Activated CD8-positive, alpha-beta memory T cell treated with anti-CD3 and anti-CD28 coated beads, Interleukin-2, amount 10 ng/mL, durations not matched to agents 7 days and 5 days (primary cell): ENCODE results near the gene TNRC6C. TPM values are rescaled to one million over a fixed set of nuclear protein-coding genes. Genes with fewer than 3 reads are reported as not detected.
"Not testable (repeated sequence)": the region's sequence is repeated elsewhere in the genome, so short reads cannot be mapped to it uniquely, and the experiment has no call there.

ENCODE experiments used
- ATAC-seq: fragments of 150-1000 bp; cut with Tn5 transposase; one replicate; pipeline ENCODE4 v1.10.0; 2021; ENCODE audit warnings: moderate library complexity
- CTCF ChIA-PET: fragments of 350-600 bp; sonication (Branson Sonifier 250); formaldehyde crosslinking; loops from one replicate; lab custom pipeline; 2021; ENCODE audit warnings: antibody characterized with exemption; lab: Charles Lee
- DNase-seq: peaks from one replicate; pipeline ENCODE4 v3.0.0-alpha.2; 2020
- H3K27ac Mint-ChIP-seq: one replicate; pipeline ENCODE4 v1.8.0; 2021; ENCODE audit warnings: mild to moderate bottlenecking, mixed read lengths
- H3K27me3 Mint-ChIP-seq: one replicate; pipeline ENCODE4 v1.8.0; 2021; ENCODE audit warnings: mixed read lengths
- H3K36me3 Mint-ChIP-seq: one replicate; pipeline ENCODE4 v1.8.0; 2021; ENCODE audit warnings: mild to moderate bottlenecking, mixed read lengths
- H3K4me1 Mint-ChIP-seq: one replicate; pipeline ENCODE4 v1.8.0; 2021; ENCODE audit warnings: mixed read lengths
- H3K4me3 Mint-ChIP-seq: one replicate; pipeline ENCODE4 v1.8.0; 2021; ENCODE audit warnings: mild to moderate bottlenecking, moderate library complexity, mixed read lengths
- H3K9me3 Mint-ChIP-seq: one replicate; pipeline ENCODE4 v1.8.0; 2022; ENCODE audit warnings: low read depth, mixed read lengths
- total RNA-seq, 2 experiments: library from RNA; stranded (reverse); gene quantifications; one replicate each; pipeline ENCODE4 v1.2.3, GENCODE V29; 2021

Gene TNRC6C
- total RNA-seq, 2 experiments from 2014 or later: 24.9 to 39.3 TPM

GRCh38 chr17:78048346-78049292 lies 90.1 kb downstream of the TNRC6C start:
- peaks cover 6% of the 10 kb centered on the region for H3K4me1 Mint-ChIP-seq
- no peak overlapping the region for H3K4me3 Mint-ChIP-seq
- no peak for ATAC-seq
- no peak for DNase-seq
- peaks cover 41% of the 10 kb centered on the region for H3K36me3 Mint-ChIP-seq
- CTCF ChIA-PET: interaction anchor here (1.9 kb wide), 1 partner anchor 34 kb away, joined by 4 read pairs; no protein-coding TSS in a partner anchor
- H3K27me3 Mint-ChIP-seq: no peaks in the 10 kb centered on the region
- no peaks in the 10 kb centered on the region for H3K9me3 Mint-ChIP-seq
- no peak overlapping the region for H3K27ac Mint-ChIP-seq

DNA sequence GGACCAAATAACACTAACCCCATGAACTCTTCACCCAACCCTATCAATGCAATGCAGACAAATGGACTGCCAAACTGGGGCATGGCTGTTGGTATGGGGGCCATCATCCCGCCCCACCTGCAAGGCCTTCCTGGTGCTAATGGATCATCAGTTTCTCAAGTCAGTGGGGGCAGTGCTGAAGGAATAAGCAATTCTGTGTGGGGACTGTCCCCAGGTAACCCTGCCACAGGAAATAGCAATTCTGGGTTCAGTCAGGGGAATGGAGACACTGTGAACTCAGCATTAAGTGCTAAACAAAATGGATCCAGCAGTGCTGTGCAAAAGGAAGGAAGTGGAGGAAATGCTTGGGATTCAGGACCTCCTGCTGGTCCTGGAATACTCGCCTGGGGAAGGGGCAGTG lies 91.1 kb downstream of the TNRC6C start:
- no peaks in the 10 kb centered on the region for H3K9me3 Mint-ChIP-seq
- H3K4me1 Mint-ChIP-seq: peaks cover 5% of the 10 kb centered on the region
- H3K36me3 Mint-ChIP-seq: peaks cover 41% of the 10 kb centered on the region
- H3K4me3 Mint-ChIP-seq: no peak overlapping the region
- no peak for DNase-seq
- ATAC-seq: no peak
- CTCF ChIA-PET: interaction anchor here (1.9 kb wide), 1 partner anchor 35 kb away, joined by 4 read pairs; no protein-coding TSS in a partner anchor
- no peak overlapping the region for H3K27ac Mint-ChIP-seq
- H3K27me3 Mint-ChIP-seq: no peaks in the 10 kb centered on the region

DNA sequence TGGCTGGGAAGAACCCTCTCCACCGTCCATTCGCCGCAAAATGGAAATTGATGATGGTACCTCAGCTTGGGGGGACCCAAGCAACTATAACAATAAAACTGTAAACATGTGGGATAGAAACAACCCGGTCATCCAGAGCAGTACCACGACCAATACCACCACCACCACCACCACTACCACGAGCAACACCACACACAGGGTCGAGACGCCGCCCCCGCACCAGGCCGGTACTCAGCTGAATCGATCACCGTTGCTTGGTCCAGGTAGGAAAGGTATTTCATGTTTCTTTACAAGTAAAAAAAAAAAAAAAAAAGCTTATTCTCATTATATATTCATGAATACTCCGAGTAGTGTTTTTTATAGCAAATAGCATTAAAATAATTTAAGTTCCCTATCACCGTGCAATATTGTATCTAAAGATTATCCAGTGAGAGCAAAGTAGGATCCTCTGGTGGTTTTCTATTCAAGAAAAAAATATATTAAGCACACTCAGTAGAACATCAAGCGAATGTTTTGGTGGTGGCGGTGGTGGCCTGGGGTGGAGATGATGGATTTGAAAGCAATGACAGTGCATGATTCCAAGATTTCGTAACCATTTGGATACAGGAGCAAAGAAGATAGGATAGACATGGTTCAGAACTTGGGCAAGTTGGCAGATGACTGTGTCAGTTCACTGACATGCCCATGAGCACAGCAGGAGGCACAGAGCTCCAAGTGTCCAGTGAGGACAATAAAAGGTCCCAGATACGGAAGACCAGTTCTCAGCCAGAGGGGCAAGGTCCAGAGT lies 92.9 kb downstream of the TNRC6C start:
- ATAC-seq: no peak
- CTCF ChIA-PET: interaction anchor here (1.2 kb wide), 1 partner anchor 200 kb away, joined by 3 read pairs; no protein-coding TSS in a partner anchor
- Mint-ChIP-seq H3K4me1 (no peaks in the 10 kb centered on the region), H3K27me3 (no peaks in the 10 kb centered on the region), H3K27ac (no peak overlapping the region), H3K9me3 (no peaks in the 10 kb centered on the region), H3K4me3 (no peak overlapping the region), H3K36me3 (peaks cover 29% of the 10 kb centered on the region)
- DNase-seq: no peak

- H3K4me1 Mint-ChIP-seq: no peaks in the 10 kb centered on the region
These were observed 95.4 kb downstream of the TNRC6C start for GRCh38 chr17:78053777-78054468.

GRCh38 chr17:78057113-78057740 lies 98.7 kb downstream of the TNRC6C start:
- Mint-ChIP-seq H3K36me3 (peaks cover 2% of the 10 kb centered on the region), H3K27me3 (no peaks in the 10 kb centered on the region), H3K27ac (no peak overlapping the region), H3K4me3 (no peak overlapping the region), H3K4me1 (no peaks in the 10 kb centered on the region), H3K9me3 (no peaks in the 10 kb centered on the region)
- ATAC-seq (no peak), DNase-seq (no peak)
- CTCF ChIA-PET: no interaction called here

More at GRCh38 chr17:78053777-78054468, 95.4 kb downstream of the TNRC6C start:
- Mint-ChIP-seq H3K27ac (no peak overlapping the region), H3K27me3 (no peaks in the 10 kb centered on the region), H3K9me3 (no peaks in the 10 kb centered on the region), H3K4me3 (no peak overlapping the region), H3K36me3 (peaks cover 21% of the 10 kb centered on the region)
- ATAC-seq (no peak), DNase-seq (no peak)
- CTCF ChIA-PET: interaction anchor here (0.5 to 0.8 kb wide), 2 partner anchors 84 to 1342 kb away, joined by 3 read pairs; no protein-coding TSS in a partner anchor

- Mint-ChIP-seq H3K36me3 (peaks cover 2% of the 10 kb centered on the region), H3K27ac (no peak overlapping the region), H3K4me1 (peaks cover 4% of the 10 kb centered on the region), H3K4me3 (no peak overlapping the region), H3K27me3 (no peaks in the 10 kb centered on the region), H3K9me3 (no peaks in the 10 kb centered on the region)
- CTCF ChIA-PET: no interaction called here
- no peak for ATAC-seq
- DNase-seq: no peak
These were observed 99.5 kb downstream of the TNRC6C start for GRCh38 chr17:78058001-78058400.

DNA sequence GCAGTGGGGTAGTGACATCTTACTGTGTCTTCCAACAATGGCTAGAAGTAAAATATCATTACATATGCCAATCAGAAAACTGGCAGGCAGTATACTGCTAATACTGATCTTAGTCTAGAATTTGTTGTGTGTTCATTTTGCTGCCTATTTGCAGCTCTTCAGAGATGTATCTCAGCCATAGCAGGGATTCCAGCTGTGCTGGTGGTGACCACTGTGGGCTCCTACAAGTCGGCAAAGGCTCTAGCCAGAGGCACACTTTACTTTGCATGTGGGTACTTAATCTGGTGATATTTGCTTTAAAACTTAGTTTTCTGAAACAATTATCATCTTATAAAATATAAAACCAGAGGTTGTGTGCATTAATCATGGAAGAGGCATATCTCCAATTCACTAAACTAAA lies 100.1 kb downstream of the TNRC6C start:
- no peak for ATAC-seq
- no peak overlapping the region for H3K27ac Mint-ChIP-seq

DNA sequence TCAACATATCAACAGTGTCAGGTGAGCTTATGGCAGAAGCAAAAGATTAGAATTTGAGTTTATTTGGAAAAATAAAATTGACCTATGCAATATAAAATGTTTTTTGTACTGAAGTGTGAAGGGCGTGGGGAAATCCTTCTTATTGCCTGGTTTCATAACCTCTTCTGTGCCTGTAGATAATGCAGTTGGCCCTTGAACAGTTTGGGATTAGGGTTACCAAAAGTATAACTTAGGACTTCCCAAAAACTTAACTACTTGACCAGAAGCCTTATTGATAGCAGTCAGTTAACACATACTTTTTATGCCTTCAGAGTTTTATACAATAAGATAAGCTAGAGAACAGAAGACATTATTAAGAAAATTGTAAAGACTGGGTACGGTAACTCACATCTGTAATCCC lies 104.1 kb downstream of the TNRC6C start:
- CTCF ChIA-PET: interaction anchor here (0.8 to 1.9 kb wide), 2 partner anchors 22 to 43 kb away, joined by 3 to 6 read pairs; no protein-coding TSS in a partner anchor
- no peaks in the 10 kb centered on the region for H3K9me3 Mint-ChIP-seq
- H3K36me3 Mint-ChIP-seq: peaks cover 4% of the 10 kb centered on the region
- no peak overlapping the region for H3K4me3 Mint-ChIP-seq
- no peak for DNase-seq
- no peaks in the 10 kb centered on the region for H3K27me3 Mint-ChIP-seq
- H3K4me1 Mint-ChIP-seq: peaks cover 10% of the 10 kb centered on the region
- no peak for ATAC-seq
- no peak overlapping the region for H3K27ac Mint-ChIP-seq

More for the DNA sequence above, 100.1 kb downstream of the TNRC6C start:
- Mint-ChIP-seq H3K36me3 (peaks cover 2% of the 10 kb centered on the region), H3K9me3 (no peaks in the 10 kb centered on the region), H3K27me3 (no peaks in the 10 kb centered on the region), H3K4me1 (peaks cover 9% of the 10 kb centered on the region), H3K4me3 (no peak overlapping the region)
- no peak for DNase-seq
- CTCF ChIA-PET: interaction anchor here (1.1 kb wide), 1 partner anchor 27 kb away, joined by 3 read pairs; no protein-coding TSS in a partner anchor

- peak; percentile 39 for ATAC-seq
- peaks cover 4% of the 10 kb centered on the region for H3K36me3 Mint-ChIP-seq
- CTCF ChIA-PET: interaction anchor here (0.6 to 1.5 kb wide), 2 partner anchors 23 to 188 kb away, joined by 3 read pairs; no protein-coding TSS in a partner anchor
- H3K9me3 Mint-ChIP-seq: no peaks in the 10 kb centered on the region
- no peak for DNase-seq
- H3K4me1 Mint-ChIP-seq: peaks cover 10% of the 10 kb centered on the region
- H3K27me3 Mint-ChIP-seq: no peaks in the 10 kb centered on the region
- H3K27ac Mint-ChIP-seq: no peak overlapping the region
- no peak overlapping the region for H3K4me3 Mint-ChIP-seq
These were observed 105.0 kb downstream of the TNRC6C start for GRCh38 chr17:78063489-78063888.

DNA sequence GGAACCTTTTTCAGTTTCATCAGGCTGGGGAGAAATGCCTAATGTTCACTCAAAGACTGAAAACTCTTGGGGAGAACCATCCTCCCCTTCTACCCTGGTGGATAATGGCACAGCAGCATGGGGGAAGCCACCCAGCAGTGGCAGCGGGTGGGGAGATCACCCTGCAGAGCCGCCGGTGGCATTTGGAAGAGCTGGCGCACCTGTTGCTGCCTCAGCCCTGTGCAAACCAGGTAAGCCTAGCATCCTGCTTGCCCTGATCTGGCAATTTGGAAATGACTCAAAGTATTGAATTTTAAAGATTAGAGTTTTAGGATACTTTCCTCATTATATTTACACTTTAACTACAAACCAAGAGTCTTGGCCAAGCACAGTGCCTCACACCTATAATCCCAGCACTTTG lies 106.2 kb downstream of the TNRC6C start:
- H3K27ac Mint-ChIP-seq: no peak overlapping the region
- no peaks in the 10 kb centered on the region for H3K9me3 Mint-ChIP-seq
- H3K4me1 Mint-ChIP-seq: peaks cover 10% of the 10 kb centered on the region

DNA sequence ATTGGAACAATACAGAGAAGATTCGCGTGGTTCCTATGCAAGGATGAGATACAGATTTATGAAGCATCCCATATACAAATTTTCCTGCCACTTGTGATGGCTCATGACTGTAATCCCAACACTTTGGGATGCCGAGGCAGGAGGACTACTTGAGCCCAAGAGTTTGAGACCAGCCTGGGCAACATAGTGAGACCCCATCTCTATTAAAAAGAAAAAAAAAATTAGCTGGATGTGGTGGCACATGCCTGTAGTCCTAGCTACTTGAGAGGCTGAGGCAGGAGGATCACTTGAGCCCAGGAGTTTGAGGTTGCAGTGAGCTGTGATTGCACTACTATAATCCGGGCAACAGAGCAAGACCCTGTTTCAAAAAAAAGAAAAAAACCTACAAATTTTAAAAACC lies 108.5 kb downstream of the TNRC6C start:
- H3K9me3 Mint-ChIP-seq, H3K4me1 Mint-ChIP-seq, DNase-seq, H3K27me3 Mint-ChIP-seq, H3K27ac Mint-ChIP-seq, H3K36me3 Mint-ChIP-seq, ATAC-seq, H3K4me3 Mint-ChIP-seq: not testable (repeated sequence)
- CTCF ChIA-PET: interaction anchor here (3.1 kb wide), 1 partner anchor 18 kb away, joined by 10 read pairs; no protein-coding TSS in a partner anchor

More for the DNA sequence above, 106.2 kb downstream of the TNRC6C start:
- no peaks in the 10 kb centered on the region for H3K27me3 Mint-ChIP-seq
- H3K4me3 Mint-ChIP-seq: no peak overlapping the region
- CTCF ChIA-PET: interaction anchor here (0.8 to 1.5 kb wide), 2 partner anchors 20 to 187 kb away, joined by 3 read pairs; no protein-coding TSS in a partner anchor
- ATAC-seq: no peak
- H3K36me3 Mint-ChIP-seq: peaks cover 7% of the 10 kb centered on the region
- DNase-seq: no peak

DNA sequence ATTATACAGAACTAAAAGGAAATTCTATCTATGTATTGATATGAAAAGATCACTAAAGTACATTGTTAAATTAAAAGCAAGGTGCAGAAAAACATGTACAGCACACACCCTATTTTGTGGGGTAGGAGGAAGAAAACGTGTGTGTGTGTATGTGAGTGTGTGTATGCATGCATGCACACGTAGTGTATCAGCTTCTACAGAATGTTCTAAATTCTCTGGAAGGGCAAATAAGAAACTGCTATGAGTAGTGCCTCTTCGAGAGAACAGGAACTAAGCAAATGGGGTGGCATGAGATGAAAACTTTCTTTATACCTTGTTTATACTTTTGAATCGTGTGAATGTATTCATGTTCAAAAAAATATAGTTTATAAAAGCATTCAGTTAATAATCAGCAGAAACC lies 111.2 kb downstream of the TNRC6C start:
- H3K4me1 Mint-ChIP-seq: no peaks in the 10 kb centered on the region
- peaks cover 16% of the 10 kb centered on the region for H3K36me3 Mint-ChIP-seq
- CTCF ChIA-PET: interaction anchor here (2.2 kb wide), 1 partner anchor 50 kb away, joined by 10 read pairs; no protein-coding TSS in a partner anchor
- DNase-seq (no peak), ATAC-seq (no peak)
- H3K4me3 Mint-ChIP-seq: no peak overlapping the region
- H3K9me3 Mint-ChIP-seq: no peaks in the 10 kb centered on the region
- H3K27me3 Mint-ChIP-seq: no peaks in the 10 kb centered on the region
- H3K27ac Mint-ChIP-seq: no peak overlapping the region
